GM18519 (cell line): Measurements from ENCODE around the gene PJA2.

Experiments used
- ATAC-seq: cut with Tn5 transposase; IDR thresholded peaks from one replicate; pipeline ENCODE4 v1.9.1; 2021; ENCODE audit warnings: mild to moderate bottlenecking, moderate library complexity; ENCODE audit not compliant: unreplicated experiment, low FRiP score

The PJA2 gene

GRCh38 chr5:109351988-109352864 is 57.5 kb downstream of the PJA2 start:
- ATAC-seq, result no peak

DNA sequence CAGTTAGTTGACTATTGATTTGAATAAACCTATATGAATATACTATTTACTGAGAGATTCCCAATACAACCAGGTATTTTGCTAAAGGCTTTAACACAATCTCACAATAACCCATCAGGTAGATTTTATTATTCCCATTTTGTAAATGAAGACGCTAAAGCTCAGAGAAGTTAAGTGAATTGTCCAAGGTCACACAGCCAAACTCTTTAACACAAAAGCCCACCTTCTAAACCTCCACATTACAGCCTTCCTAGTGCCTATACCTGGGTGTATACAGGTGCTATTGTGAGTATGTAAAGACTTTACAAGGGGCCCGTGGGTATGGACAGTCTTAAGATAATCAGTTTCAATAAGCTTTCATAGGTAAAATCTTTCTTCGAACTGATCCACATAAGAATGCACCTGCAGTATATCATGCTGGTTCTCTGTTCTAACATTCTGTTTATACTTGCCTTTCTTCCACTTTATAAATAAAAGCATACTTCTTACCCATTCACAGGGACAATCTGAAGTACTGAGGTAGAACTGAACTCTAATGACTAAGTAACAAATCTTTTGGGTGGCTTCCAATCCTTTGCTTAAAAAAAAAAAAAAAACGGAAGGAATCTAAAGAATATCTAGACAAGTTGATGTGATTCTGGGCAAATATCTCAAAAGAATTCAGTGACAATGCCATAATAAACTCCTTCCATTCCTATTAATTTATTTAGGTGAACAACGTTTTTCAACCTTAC is 59.1 kb downstream of the PJA2 start:
- no peak for ATAC-seq

GRCh38 chr5:109349388-109349787 is 60.4 kb downstream of the PJA2 start:
- no peak for ATAC-seq

GRCh38 chr5:109347252-109347888 is 62.4 kb downstream of the PJA2 start:
- no peak for ATAC-seq

DNA sequence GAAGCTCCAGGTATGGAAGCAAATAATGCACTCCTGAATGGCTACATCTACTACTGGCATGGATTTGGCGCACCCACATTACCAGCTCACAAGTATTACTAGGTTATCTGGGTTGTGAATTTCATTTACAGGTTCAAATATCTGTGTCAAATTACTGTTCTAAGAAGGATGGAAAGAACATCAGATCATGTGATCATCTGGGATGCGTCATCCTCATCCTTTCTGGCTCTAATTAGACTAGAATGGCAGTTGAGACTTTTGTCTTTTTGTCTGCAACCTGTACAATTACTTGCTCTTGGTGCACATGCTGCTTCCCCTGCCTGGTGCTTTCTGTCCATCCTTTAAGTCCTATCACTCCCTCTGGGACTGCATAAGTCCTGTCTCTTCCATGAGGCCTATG is 64.1 kb downstream of the PJA2 start:
- no peak for ATAC-seq

GRCh38 chr5:109340351-109340750 is 69.4 kb downstream of the PJA2 start:
- ATAC-seq, result no peak

DNA sequence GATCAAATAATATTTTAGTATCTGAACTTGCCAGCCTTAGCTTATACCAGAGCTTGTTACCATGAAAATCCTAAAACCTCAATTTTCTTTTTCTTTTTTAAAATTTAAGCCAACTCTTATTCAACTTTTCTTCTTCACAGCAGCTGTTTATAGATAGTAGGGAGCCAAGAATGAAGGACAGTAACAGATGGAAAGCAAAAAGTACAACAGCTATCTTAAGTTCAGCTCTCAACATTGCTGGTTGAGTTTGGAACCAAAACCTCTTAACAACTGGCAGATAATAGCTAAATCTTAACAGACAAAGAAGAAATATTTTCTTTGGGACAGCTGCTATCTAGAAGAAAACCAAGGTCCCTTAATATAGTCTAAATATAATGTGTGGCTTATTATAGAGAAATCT is 74.7 kb downstream of the PJA2 start:
- ATAC-seq, result no peak

GRCh38 chr5:109334056-109334455 is 75.7 kb downstream of the PJA2 start:
- ATAC-seq, result no peak

DNA sequence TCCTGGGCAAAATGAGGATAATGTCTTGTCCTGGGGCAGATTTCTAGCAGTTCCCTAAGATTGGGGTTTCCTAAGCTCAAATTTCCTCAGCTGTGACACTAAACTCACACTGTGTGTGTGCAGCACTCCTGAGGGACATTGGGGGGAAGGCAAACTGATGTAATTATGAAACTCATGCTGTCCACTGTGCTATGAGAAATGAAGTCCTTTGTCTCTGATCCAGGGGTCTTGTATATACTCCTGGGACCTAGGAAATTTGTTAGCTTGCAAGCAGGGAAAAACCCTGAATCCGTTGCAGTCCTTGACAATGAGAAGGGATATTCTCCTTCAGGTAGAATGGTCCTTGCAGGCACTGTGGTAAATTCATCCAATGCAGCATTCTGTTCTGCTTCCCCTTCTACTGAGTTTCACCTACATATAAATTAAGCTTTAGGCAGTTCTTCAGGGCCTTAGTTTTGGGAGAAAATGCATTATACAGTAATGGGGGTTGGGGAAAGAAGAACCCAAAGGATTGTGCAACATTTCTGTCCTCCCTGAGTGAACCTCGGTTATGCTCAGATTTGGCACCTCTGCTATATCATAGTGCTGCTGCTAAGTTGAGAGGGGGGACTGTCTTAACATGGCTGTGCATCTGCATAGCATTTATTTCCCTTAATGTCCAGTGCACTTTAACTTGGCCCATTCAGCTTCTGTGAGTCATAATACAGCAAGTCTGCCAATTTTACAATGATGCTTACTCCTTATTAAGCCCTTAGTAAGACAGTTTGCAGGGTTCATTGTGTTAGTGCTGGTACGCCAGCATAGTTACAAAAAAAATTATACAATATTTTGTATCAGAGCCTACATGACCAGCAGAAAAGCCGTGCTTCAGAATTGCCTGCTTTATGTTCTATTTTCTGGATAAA is 80.2 kb downstream of the PJA2 start:
- no peak for ATAC-seq

DNA sequence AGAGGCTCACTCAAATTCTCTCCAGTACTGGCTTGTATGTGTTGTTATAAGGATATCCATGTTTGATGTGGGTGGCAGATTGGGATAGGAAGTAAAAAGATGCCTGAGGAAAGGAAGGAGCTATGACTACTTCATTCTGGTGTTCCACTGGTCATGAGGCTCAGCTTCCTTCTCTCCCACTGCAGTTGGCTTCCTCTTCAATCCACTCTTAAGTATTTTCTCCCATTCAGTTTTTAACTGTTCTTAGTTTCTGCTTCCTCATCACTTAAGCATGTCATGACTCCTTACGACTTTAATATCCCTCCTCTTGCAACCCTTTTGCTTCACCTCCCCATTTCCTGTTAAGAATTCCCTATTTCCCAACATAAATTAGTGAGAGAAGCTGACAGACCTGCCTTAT is 81.1 kb downstream of the PJA2 start:
- no peak for ATAC-seq

DNA sequence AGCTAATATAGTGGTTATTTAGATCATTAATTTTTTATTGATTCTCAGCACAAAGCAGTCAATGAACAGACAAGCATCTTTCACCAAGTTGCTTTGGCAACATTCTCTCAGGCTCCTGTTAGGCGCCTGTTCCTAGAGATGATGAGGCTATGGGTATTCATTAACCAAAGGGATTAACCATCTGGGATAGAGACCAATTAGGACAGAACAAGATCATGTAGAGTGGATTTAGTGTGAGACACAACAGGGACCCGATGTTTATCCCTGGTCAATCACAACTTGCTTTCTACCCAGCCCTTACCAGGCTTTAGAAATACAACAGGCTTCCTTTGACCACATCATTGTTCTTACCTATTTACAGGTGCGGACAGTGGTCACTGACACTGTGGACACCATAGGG is 82.2 kb downstream of the PJA2 start:
- no peak for ATAC-seq

DNA sequence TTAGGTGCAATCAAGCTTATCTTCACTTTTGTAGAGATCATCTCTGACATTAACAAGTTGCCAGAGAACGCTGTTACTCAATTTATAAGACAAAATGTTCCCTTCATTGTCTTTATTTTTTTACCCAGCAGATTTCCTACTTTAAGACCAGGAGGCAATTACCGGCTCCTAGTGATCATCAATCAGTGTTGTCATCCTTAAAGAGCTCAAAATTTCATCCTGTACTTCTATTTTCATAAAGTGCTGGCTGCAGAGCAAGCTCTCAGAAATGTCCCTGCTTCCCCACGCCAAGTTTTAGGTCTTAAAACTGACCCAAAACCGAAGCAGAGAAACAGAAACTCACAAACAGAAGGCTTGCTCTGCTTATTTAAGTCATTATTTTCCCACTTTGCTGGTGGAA is 82.9 kb downstream of the PJA2 start:
- ATAC-seq, result no peak

- no peak for ATAC-seq
Measured at GRCh38 chr5:109325456-109325855, 84.3 kb downstream of the PJA2 start.

DNA sequence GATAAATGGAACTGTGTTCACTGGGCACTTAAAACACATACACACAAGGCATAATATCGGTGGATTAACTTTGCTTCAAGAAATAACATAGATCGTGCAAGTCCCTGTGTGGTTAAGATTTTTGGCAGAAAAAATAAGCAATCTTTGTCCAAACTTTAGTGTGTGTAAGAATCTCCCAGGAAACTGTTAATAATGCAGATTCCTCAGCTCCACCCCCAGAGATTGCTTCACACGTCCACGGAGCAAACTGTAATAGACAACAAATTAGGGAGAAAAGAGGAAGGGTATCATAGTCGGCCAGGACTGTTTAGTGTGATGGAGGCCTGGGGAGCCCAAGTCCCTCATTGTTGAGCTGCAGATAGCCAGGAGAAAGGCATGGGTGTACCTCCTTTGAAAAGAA is 84.8 kb downstream of the PJA2 start:
- no peak for ATAC-seq

DNA sequence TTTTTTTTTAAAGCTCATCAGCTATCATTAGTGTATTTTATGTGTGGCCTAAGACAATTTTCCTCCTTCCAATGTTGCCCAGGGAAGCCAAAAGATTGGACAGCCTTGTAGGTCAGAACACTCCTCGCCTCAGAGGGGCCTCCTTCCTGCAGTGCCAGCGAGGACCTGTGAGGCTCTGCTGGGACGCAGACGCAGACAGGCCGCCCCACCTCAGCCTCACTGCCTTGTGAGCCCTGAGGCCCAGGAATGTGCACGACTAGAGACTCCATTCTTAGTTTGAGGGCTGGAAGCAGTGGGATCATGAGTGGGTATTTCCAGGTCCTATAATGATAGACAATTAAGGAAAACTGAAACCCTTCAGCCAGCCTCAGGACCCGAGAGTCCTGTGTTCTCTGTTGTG is 85.4 kb downstream of the PJA2 start:
- no peak for ATAC-seq

DNA sequence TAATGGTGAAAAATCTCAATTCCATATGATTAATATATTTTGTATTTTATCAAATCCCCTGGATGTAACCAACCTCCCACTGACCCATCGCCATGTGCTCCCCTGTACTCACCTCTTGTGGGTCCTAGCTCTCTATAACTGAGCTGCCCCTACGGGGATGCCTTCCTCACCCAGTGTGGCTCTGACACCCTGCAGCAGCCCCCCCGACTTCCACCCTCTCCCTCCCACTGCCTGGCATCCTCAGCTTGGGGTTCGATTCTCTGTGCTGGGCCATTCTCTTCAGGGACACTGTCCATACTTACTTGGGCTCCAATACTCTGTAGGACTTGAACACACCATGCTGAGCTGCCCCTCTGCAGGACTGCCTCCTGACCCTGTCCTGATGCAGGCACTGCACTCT is 87.1 kb downstream of the PJA2 start:
- ATAC-seq, result no peak

- ATAC-seq, result no peak
Measured at GRCh38 chr5:109319351-109319750, 90.4 kb downstream of the PJA2 start.

DNA sequence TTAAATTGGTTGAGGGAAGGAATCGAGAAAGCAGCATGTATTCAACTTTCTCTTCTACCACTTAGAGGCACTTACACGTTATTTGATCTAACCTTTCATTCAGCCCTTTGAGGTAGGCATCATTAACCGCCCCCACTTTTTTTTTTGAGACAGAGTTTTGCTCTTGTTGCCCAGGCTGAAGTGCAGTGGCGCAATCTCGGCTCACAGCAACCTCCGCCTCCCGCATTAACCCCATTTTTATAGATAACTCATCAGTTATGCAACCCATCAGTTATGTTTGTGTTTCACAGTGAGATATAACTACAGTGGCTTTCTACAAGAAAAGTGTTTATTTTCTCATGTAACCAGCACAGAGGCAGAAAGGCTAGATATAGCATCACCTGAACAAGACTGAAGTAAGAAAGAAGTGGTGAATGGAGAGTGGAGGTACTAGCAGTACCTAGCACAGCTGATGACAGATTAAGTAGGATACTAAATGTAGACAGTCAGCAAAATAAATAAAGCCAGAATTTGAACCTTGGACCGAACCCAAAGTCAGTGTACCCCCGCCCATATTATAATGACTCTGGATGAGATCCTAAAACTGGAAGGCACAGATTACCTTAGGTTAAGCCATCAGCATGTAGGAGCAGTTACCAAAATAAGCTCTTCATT is 91.2 kb downstream of the PJA2 start:
- ATAC-seq, result no peak

- no peak for ATAC-seq
Measured at GRCh38 chr5:109316634-109317033, 93.1 kb downstream of the PJA2 start.

DNA sequence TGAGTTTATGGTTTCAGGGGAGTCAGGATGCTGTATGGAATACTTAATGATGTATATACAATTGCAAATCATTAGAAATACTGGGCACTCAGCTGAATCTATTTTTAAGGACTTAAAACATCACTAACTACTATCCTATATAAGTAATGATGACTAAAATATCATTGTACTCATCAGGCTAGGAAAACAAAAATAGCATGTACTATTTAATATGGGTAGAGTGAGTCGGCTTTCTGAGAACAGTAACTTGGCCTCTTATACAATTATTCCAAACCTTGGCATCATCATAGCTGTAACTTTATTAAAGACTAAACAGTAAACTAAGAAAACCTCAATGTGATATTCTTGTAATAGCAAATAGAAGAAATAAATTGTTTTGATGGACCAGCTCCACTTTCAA is 94.5 kb downstream of the PJA2 start:
- ATAC-seq, result no peak
